ENCODE measurements around the gene GZMM. TPM values are rescaled to one million over a fixed set of nuclear protein-coding genes. Genes with fewer than 3 reads are reported as not detected.

Gene GZMM
- polyA plus RNA-seq, 3 donors: 0.32 to 1.4 (median 0.48) TPM

DNA sequence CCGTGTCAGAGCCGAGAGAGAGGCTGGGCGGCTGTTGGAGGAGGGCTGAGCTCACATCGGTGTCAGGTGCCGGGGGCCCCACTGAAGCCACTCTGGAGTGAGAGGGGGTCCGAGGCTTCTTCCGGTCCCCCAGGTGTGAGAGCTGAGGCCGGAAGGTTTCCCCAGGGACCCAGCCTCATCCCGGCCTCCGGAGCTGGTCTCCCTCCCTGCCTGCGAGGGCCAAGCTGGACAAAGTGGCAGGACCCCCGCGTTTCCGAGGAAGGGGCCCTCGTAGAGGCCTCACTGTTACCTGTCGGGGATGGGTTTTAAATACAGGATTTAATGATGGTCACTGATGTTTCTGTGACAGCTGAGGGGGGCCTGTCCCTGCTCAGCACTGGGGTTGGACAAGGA is 52.4 kb downstream of the GZMM start:
- Histone ChIP-seq H4K20me1 (ENCODE audit: insufficient read depth, low read length) (no peaks in the 10 kb centered on the region), H3K4me1 (ENCODE audit: control insufficient read depth in 1 of 2, insufficient read depth in 2 of 2, low read length in 2 of 2) (no peaks in the 10 kb centered on the region), H3K4me2 (replicated peaks; ENCODE audit: extremely low read depth, low read length, poor library complexity, severe bottlenecking) (no peak overlapping the region), H3K4me3 (replicated peaks in 1 of 3; ENCODE audit: low read depth in 2 of 3, low read length in 3 of 3) (no peak overlapping the region), H3K27me3 (ENCODE audit: control insufficient read depth in 2 of 2, insufficient read depth in 2 of 2, low read length in 2 of 2) (peaks cover 3 to 17% of the 10 kb centered on the region in 2 donors), H3K36me3 (replicated peaks in 1 of 2; ENCODE audit: control insufficient read depth in 1 of 2, insufficient read depth in 2 of 2, low read length in 2 of 2) (no peaks in the 10 kb centered on the region), H3K27ac (ENCODE audit: low read depth in 1 of 2, low read length in 2 of 2) (no peak overlapping the region), H3K79me2 (ENCODE audit: insufficient read depth, low read length) (no peaks in the 10 kb centered on the region), H3K9ac (ENCODE audit: insufficient read depth, low read length, poor library complexity, severe bottlenecking) (no peak overlapping the region), H2AFZ (ENCODE audit: insufficient read depth, low read depth, low read length, poor library complexity, severe bottlenecking) (no peak overlapping the region), H3K9me3 (replicated peaks in 1 of 2; ENCODE audit: control insufficient read depth in 1 of 2, insufficient read depth in 1 of 2, low read length in 2 of 2) (peaks cover 3 to 8% of the 10 kb centered on the region in 2 donors)
- intact Hi-C loops (cut with micrococcal nuclease): no loop called here
- Mint-ChIP-seq H3K4me3 (no peak overlapping the region), H3K36me3 (no peaks in the 10 kb centered on the region), H3K27ac (no peak overlapping the region), H3K27me3 (ENCODE audit: low read depth in 3 of 3) (peaks cover 29 to 46% (median 43%) of the 10 kb centered on the region in 3 donors), H3K4me1 (no peaks in the 10 kb centered on the region), H3K9me3 (peaks cover 0 to 17% (median 6%) of the 10 kb centered on the region in 7 donors)
- no peak for DNase-seq
- WGBS (ENCODE audit: insufficient coverage): 84% methylated on average over 11 of the region's 16 CpGs
- TF ChIP-seq, protein P1, sequence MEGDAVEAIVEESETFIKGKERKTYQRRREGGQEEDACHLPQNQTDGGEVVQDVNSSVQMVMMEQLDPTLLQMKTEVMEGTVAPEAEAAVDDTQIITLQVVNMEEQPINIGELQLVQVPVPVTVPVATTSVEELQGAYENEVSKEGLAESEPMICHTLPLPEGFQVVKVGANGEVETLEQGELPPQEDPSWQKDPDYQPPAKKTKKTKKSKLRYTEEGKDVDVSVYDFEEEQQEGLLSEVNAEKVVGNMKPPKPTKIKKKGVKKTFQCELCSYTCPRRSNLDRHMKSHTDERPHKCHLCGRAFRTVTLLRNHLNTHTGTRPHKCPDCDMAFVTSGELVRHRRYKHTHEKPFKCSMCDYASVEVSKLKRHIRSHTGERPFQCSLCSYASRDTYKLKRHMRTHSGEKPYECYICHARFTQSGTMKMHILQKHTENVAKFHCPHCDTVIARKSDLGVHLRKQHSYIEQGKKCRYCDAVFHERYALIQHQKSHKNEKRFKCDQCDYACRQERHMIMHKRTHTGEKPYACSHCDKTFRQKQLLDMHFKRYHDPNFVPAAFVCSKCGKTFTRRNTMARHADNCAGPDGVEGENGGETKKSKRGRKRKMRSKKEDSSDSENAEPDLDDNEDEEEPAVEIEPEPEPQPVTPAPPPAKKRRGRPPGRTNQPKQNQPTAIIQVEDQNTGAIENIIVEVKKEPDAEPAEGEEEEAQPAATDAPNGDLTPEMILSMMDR (IDR thresholded peaks at IDR 0.05): no peak

- no peak overlapping the region for H2AFZ ChIP-seq (ENCODE audit: insufficient read depth, low read depth, low read length, poor library complexity, severe bottlenecking)
- no peaks in the 10 kb centered on the region for H3K4me1 ChIP-seq (ENCODE audit: control insufficient read depth in 1 of 2, insufficient read depth in 2 of 2, low read length in 2 of 2)
- no peaks in the 10 kb centered on the region for H4K20me1 ChIP-seq (ENCODE audit: insufficient read depth, low read length)
- H3K4me3 ChIP-seq (replicated peaks in 1 of 3; ENCODE audit: low read depth in 2 of 3, low read length in 3 of 3): no peak overlapping the region
- no peak overlapping the region for H3K4me3 Mint-ChIP-seq
- WGBS (ENCODE audit: insufficient coverage): 87% methylated on average over 11 of the region's 18 CpGs
- no peaks in the 10 kb centered on the region for H3K36me3 ChIP-seq (replicated peaks in 1 of 2; ENCODE audit: control insufficient read depth in 1 of 2, insufficient read depth in 2 of 2, low read length in 2 of 2)
- no peak overlapping the region for H3K27ac ChIP-seq (ENCODE audit: low read depth in 1 of 2, low read length in 2 of 2)
- H3K4me1 Mint-ChIP-seq: peaks cover 2% of the 10 kb centered on the region
- no peaks in the 10 kb centered on the region for H3K36me3 Mint-ChIP-seq
- H3K27me3 Mint-ChIP-seq (ENCODE audit: low read depth in 3 of 3): peaks cover 22 to 34% (median 31%) of the 10 kb centered on the region in 3 donors
- no peak overlapping the region for H3K4me2 ChIP-seq (replicated peaks; ENCODE audit: extremely low read depth, low read length, poor library complexity, severe bottlenecking)
- DNase-seq: no peak
- H3K27me3 ChIP-seq (ENCODE audit: control insufficient read depth in 2 of 2, insufficient read depth in 2 of 2, low read length in 2 of 2): peaks cover 0 to 4% of the 10 kb centered on the region in 2 donors
- H3K9ac ChIP-seq (ENCODE audit: insufficient read depth, low read length, poor library complexity, severe bottlenecking): no peak overlapping the region
- intact Hi-C loops (cut with micrococcal nuclease): no loop called here
- H3K79me2 ChIP-seq (ENCODE audit: insufficient read depth, low read length): no peaks in the 10 kb centered on the region
- H3K9me3 ChIP-seq (replicated peaks in 1 of 2; ENCODE audit: control insufficient read depth in 1 of 2, insufficient read depth in 1 of 2, low read length in 2 of 2): peaks cover 0 to 21% of the 10 kb centered on the region in 2 donors
- TF ChIP-seq, protein P1 (IDR thresholded peaks at IDR 0.05): no peak
- no peak overlapping the region for H3K27ac Mint-ChIP-seq
- peaks cover 2 to 25% (median 11%) of the 10 kb centered on the region in 7 donors for H3K9me3 Mint-ChIP-seq
These were observed 53.8 kb downstream of the GZMM start for GRCh38 chr19:597406-598315.

Other genes starting within 250 kb of the GZMM start
- gene MIER2, start 199.3 kb upstream of the GZMM start, polyA plus RNA-seq: 10 to 100 TPM in 1 of 3 donors, 1 to 10 TPM in 2; 3.6 to 21.9 (median 6.9) TPM
- not detected for gene C2CD4C, start 134.9 kb upstream of the GZMM start, polyA plus RNA-seq
- gene SHC2, start 83.0 kb upstream of the GZMM start, polyA plus RNA-seq: not detected
- gene MADCAM1, start 47.6 kb upstream of the GZMM start, polyA plus RNA-seq: under 1 TPM in 1 of 3 donors, not detected in 2; 0.17 TPM
- gene TPGS1, start 36.6 kb upstream of the GZMM start, polyA plus RNA-seq: 10 to 100 TPM in 2 of 3 donors, 1 to 10 TPM in 1; 9.2 to 48.1 (median 14.2) TPM
- 10 to 100 TPM; 25.2 to 49.2 (median 43.0) TPM for gene CDC34, start 12.3 kb upstream of the GZMM start, polyA plus RNA-seq
- gene BSG, start 28.5 kb downstream of the GZMM start, polyA plus RNA-seq: 100 to 1,000 TPM; 190 to 431 (median 364) TPM
- under 1 TPM in 1 of 3 donors, not detected in 2; 0.21 TPM for gene HCN2, start 45.8 kb downstream of the GZMM start, polyA plus RNA-seq
- gene POLRMT, start 89.5 kb downstream of the GZMM start, polyA plus RNA-seq: 10 to 100 TPM; 16.2 to 40.5 (median 17.6) TPM
- not detected for gene FGF22, start 95.8 kb downstream of the GZMM start, polyA plus RNA-seq
- 10 to 100 TPM; 29.1 to 51.6 (median 31.6) TPM for gene RNF126, start 119.2 kb downstream of the GZMM start, polyA plus RNA-seq
- 10 to 100 TPM in 1 of 3 donors, 1 to 10 TPM in 2; 2.5 to 42.1 (median 5.2) TPM for gene FSTL3, start 132.3 kb downstream of the GZMM start, polyA plus RNA-seq
- gene PRSS57, start 151.4 kb downstream of the GZMM start, polyA plus RNA-seq: 1 to 10 TPM in 1 of 3 donors, under 1 TPM in 2; 0.16 to 1.4 (median 0.78) TPM
- under 1 TPM in 1 of 3 donors, not detected in 2; 0.23 TPM for gene PALM, start 164.9 kb downstream of the GZMM start, polyA plus RNA-seq
- not detected for gene MISP, start 207.1 kb downstream of the GZMM start, polyA plus RNA-seq